Measurements from ENCODE around the gene ETFA.

ETFA gene

DNA sequence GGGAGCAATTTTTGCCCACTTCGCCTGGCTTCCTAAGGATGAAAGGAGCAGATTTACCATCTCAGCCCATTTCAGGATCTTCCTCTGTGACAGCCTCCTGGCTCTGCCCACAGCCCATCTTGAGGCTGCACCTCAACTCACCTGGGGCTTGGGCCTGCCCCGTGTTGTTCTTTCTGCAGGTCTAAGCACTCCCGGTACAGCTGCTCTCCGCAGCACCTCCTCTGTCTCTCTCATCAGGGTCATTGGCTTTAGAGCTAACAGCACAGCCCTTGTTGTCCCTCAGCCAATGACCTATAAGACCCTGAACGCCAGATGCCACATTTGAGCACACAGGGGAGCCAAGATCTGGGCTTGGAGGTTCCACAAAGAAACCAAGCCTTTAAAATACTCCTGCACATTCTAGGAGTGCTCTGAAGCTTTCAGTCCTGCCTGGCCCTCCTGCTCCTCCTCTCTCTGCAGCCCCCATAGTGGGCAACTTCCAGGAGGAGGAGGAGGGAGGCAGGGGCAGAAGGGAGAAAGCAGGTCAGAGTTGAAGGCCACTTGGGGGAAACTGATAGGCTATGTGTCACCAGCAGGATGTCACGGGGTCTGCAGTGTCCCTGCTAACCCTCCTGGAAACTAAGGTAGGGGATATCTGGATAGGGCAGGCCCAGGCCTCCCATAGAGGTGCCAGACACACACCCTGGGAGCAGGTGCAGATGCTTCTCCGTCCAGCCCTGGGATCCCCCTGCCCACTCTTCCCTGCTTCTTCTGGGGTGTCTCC lies 115.6 kb downstream of the ETFA start:
- no peak for DNase-seq (ENCODE audit: low read depth)

DNA sequence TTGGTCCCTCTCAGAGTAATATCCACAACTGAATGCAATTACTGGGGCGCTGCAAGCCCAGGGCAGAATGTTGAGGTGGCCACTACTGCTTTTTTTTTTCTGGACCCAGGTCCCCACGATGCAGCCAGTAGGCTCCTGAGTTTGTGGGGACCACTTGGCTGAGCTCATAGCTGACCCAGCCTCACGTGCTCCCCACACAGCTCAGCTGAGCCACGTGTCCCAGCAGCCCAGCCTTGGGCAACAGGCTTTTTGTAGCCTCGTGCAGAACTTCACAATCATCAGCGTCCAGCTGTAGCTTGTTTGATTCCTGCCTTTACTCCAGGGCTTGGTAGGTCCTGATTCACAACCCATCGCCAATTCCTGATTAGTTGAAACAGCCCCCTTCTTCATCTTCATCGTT lies 117.3 kb downstream of the ETFA start:
- no peak for DNase-seq (ENCODE audit: low read depth)

DNA sequence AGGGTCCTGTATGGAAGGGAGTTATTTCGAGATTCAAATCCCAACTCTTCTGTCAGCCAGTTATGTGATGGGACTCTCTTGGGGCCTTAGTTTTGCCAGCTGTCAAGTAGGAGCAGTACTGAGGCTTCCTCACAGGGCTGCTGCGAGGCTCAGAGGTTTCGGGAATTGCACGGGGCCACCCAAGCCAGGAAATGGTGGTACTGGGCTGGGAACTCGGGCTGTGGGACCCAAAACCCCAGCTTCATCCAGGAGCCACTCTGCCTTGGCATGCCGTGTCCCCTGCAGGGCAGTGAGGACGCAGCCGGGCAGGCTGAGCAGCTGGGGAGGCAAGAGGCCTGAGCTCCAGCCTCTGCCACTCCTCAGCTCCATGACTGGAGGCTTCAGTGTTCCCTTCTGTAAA lies 118.6 kb downstream of the ETFA start:
- no peak for DNase-seq (ENCODE audit: low read depth)

DNA sequence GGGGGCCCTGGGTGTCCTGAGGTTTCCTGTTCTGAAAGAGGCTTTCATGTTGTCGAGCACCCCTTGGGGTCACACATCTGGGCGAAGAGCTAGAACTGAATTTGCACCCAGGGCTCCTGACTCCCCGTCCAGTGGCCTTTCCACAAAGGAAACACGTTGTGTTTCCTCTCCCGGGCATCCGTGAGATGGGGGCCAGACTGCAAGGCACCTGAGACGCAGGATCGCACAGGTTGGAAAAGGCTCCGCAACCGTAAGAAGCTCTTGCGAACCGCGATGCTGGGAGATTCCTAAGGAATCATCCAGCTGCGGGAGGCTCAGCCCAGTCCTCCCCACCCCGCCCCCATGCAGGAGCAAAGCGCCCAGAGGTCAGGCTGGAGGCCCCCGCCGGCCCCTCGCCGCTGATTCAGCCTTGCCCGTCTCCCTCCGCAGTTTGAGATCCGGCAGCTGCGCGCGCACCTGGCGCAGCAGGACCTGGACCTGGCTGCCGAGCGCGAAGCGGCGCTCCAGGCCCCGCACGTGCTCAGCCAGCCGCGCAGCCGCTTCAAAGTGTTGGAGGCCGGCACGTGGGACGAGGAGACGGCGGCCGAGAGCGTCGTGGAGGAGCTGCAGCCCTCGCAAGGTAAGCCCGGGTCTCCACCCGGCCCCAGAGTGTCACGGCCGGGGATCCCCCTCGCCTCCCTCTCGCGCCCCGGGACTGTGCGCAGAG lies 119.6 kb downstream of the ETFA start:
- no peak for DNase-seq (ENCODE audit: low read depth)

DNA sequence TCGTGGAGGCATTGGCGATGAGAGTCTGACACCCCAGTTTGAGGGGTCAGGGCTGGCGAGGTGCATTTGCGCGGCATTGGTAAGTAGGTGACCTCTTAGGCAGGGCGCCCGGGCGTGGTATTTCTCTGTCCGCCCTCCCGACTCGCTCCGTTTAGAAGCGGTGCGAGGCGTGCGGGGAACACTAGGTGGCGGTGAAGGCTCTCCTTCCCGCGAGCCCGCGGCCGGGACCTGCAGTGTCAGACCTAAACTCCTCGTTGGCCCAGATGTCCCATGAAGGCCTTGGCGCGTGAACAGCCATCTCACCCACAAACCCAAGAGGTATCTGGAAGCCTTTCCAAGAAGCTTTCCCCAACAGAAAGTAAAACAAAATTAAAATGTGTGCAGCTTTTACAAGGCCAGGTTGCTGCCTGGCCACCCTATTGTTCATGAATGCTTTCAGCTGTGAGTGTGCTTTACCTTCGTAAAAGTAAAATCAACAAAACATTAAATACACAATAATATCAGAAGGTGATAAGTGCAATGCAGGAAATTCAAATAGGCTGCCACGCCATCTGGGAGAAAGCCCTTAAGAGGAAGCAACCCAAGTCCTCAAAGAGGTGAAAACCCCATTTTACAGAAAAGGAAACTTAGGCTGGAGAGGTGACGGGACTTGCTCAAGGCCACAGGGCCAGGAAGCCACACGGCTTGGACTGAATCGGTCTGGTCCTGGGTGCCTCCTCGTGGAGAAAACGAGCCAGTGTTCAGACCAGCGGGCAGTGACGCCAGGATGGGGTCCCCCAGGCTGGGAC lies 120.3 kb downstream of the ETFA start:
- DNase-seq (ENCODE audit: low read depth): peak; percentile 64

DNA sequence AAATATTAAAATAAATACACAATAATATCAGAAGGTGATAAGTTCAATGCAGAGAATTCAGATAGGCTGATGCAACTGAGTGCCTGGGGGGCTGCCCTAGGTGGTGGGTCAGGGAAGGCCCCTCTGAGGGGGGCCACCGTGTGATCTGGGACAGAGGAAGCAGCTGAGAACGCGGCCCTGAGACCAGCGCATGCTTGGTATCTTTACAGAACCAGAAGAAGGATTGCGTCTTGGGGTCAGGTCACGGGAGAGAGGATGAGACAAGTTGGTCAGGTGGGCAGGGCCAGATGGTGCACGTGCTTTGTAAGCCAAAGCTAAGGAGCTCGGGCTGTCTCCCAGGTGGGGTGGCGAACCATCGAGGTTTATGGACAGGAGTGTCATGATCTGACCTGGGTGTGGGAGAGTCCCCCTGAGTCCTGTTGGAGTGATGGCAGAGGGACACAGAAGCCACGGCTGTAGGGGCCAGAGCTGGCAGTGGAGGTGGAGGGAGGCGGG lies 121.2 kb downstream of the ETFA start:
- no peak for DNase-seq (ENCODE audit: low read depth)

DNA sequence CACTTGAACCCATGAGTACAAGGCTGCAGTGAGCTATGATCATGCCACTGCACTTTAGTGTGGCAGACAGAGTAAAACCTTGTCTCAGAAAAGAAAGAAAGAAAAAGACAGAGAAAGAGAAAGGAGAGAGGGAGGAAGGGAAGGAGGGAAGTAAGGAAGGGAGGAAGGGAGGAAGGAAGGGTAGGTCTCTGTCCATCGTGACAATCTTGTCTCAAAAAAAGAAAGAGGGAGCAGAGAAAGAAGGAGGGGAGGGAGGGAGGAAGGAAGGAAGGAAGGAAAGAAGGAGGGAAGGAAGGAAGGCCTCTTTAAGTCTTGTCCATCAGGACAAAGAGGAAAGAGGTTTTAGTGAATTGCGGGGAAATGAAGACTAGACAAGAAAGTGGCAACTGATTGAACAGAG lies 122.2 kb downstream of the ETFA start:
- no peak for DNase-seq (ENCODE audit: low read depth)

DNA sequence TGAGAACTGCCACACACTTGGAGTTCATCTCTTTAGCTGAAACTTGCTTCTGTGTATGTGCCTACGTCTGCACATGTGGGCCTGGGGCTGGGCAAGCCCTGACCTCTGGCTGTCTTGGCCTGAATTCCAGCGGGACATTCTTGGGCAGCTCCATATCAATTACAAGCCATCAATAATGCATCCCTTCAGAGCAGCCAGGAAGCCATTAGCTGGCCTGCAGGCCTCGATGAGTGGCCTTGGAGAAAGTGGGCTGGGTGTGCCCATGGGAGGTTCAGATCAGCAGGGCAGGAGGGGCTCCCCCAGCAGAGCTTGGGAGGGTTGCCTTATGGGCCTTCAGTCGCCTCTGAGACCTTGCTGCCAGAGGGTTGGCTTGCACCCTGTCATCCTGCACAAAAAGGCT lies 124.1 kb downstream of the ETFA start:
- DNase-seq (ENCODE audit: low read depth): no peak

DNA sequence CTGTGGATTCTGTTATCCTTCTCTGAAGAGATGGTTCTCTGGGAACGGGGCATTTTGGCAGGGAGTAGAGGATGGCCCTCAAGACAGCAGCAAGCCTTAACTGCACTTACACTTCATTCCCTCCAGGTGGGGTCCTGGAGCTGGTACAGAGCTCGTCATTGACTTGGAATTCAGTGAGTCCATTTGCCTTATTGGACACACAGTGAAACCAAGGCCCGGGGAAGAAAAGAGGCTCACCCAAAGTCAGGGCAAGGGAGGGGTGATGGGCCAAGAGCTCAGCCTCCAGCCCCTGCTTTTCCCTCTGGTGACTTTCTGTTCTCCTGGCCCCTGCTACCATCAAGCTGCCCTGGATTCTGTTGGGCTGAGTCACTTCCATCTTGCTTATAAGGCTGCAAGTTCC lies 125.6 kb downstream of the ETFA start:
- DNase-seq (ENCODE audit: low read depth): peak; percentile 50

DNA sequence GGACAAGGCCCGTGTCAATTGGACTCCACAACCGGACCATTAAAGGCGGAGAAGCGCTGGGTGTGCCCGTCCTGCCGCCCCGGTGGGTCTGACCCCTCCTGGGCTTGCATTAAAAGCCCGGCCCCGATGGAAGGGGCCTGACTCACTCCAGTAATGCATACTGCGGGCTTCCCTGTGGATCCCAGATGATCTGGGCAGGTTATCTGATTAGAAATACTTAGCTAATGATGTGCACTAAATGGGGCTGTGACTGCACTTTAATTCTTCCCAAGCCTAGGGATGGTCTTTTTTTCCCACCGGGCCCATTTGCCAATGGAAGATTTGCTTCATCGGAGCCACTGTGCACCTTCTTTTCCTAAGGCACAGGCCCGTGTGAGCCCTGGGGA lies 126.6 kb downstream of the ETFA start:
- no peak for DNase-seq (ENCODE audit: low read depth)

DNA sequence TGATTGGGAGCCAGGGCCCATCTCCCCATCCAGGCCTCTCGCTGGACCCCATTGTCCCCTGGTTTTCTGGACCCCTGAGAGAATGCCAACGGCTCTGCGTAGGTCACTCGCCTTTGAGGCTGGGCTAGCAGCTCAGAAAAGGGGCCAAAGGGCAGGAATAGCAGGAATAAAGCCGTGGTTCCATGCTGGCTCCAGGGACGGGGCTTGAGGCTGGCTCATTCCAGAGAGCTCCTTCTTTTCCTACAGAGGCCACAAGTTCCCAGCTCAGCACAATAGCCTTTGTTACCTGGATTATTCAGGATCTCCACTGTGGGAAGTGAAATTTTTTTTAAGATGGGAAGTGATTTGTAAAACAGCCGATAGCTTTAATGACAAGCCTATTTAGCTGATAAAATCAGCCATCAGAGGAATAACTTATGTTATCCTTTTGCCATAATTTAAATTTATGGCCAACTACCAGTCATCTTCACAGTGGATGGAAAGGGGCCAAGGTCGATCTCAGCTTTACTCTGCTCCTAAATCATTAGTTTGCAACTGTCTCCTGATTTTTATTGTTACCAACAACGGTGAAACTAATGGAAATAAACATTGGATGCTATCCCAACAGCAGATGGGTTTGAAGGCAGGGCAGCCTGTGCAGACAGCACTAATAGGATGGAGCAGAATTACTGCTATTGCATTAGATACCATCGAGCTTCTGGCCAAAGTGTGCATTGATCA lies 127.2 kb downstream of the ETFA start:
- no peak for DNase-seq (ENCODE audit: low read depth)

DNA sequence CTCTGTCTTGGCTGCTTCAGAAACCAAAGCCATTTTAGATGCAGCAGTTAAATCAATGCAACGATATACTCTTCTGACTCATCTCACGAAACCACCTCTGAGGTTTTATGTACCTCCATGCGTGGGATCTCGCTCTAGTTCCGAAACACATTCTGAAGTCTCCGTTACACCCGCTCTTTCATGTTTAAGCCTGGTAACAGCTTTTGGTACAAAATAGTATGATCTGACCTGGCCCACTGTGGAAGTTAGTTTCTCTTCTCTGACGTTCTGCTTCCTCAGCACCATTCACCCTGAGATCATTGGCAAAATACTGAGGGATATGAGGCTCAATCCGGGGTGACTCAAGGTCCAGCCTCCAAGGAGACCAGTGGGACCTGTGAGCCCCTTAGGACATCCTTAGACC lies 129.6 kb downstream of the ETFA start:
- no peak for DNase-seq (ENCODE audit: low read depth)

DNA sequence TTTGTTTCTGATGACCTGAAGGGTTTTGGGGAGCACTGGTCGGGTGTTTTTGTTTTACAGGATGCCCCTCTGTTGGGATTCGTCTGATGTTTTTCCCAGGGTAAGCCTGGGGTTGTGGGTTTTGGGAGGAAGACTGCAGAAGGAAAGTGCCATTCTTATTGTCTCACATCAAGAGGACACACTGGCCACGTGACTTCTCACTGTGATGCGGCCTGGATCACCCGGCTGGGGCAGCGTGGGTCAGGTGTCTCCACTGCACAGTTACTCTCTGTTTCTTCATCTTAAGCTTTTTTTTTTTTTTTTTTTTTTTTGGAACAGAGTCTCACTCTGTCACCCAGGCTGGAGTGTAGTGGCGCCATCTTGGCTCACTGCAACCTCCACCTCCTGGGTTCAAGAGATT lies 130.9 kb downstream of the ETFA start:
- DNase-seq (ENCODE audit: low read depth): no peak

DNA sequence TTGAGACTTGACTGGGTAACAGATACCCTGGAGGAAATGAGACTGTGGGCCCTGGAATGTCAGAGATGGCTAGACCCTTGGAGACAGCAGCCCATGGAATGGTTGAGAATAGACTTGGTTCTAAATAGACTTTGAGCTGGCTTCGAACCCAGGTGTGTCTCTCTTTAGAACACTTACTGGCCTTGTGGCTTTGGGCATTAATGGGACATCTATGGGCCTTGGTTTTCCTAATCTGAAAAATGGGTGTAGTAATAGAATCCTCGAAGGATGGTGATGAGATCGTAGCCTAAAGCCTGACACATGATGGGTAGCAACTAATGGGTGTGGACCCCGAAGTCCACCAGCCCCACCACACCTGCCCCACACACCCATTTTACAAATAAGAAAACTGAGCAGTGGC lies 132.2 kb downstream of the ETFA start:
- no peak for DNase-seq (ENCODE audit: low read depth)

DNA sequence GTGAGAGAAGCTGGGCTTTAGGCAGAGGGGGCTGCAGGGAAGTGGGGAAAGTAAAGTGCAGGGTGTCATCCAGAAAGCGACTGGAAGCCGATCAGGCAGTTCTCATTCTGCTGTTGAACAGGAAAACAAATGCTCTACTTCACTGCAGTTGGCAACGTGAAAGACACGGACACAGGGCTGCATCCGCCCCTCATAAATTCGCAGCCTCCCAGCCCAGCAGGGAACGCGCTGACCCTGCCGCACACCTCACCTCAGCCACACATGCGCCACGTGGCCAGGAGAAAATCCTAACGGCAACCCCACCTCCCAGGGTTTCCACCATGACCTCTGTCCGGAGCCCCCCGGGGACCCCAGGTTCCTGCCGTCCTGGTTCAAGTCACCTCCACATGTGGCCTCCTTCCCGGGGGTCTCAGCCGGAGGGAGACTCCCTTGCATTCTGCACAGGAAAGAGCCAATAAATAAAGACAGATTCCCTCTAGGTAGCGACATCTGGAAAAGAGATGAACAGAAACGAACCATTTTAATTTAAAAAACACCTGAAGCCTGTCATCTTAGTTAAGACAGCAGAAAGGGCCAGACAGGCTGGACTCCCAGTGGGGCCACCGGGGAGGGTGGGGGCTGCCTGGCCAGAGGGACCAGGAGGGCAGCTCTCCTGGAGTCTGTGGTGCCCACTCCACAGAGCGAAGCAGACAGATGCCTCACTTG lies 132.8 kb downstream of the ETFA start:
- DNase-seq (ENCODE audit: low read depth): no peak

DNA sequence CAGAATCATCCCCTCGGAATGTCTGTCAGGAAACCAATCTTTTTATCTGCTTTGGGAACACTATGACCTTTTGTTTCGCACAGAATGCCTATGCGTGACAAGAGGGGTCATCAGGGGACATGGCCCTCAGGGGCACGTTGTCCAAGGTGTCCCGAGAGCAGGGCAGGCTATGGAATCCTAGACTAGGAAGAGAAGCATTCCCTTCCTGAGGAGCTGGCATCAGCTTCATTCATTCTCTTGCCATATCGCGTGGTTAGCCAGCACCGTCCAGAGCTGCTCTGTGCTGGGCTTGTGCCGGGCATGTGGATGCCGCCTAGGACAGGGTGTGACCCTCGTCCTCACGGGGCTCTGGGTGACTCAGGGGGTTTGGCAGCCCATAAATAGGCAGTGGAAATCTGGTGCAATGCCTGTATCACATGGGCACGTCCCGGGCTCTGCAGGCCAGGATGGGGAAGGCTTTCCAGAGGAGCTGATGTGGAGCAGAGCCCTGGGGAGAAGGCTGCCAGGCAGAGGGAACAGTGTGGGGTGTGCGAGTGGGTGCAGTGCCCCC lies 133.7 kb downstream of the ETFA start:
- peak; percentile 92 for DNase-seq (ENCODE audit: low read depth)

DNA sequence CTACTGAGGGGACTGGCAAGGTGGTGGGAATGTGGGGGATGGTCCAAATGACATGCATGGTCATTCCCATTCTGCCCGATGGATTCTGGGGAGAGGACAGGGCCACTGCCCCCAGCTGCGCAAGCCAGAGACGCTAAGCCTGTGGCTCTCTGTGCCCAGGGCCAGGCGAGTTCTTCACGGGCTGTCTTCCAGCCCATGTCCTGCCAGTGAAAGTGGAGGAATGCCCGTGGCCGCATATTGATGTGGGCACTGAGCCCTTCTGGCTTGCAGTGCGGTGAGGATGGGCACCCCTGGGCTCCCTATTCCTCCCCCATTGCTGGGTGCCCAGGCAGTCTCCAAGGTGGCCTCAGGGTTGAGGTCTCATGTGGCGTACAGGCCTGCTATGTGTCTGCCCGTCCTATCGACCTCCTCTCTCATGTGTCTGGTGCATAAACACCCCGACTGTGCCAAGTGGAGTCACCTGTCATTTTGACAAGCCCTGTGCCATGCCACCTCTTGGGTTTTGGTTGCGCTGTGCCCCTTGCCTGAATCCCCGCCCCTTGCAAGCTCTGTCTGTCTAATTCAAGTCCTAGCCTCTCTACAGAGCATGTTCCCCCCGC lies 134.7 kb downstream of the ETFA start:
- DNase-seq (ENCODE audit: low read depth): no peak

DNA sequence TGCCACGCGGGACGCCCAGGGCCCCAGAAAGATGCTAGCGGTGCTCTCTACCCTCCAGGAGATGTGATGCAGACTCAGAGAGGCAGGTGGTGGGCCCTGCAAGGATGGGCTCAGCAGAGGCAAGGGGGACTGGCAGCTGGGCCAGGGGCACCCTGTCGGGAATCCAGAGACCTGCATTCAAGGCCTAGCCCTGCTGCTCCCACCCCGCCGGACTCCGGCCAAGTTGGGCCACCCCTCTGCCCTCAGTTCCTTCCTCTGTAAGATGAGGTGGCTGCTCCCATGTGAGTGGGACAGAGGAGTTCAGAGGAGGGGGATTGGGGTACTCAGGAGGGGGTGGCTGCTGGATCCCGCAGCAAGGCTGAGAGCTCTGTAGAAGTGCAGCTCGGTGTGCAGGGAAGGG lies 135.2 kb downstream of the ETFA start:
- DNase-seq (ENCODE audit: low read depth): no peak

DNA sequence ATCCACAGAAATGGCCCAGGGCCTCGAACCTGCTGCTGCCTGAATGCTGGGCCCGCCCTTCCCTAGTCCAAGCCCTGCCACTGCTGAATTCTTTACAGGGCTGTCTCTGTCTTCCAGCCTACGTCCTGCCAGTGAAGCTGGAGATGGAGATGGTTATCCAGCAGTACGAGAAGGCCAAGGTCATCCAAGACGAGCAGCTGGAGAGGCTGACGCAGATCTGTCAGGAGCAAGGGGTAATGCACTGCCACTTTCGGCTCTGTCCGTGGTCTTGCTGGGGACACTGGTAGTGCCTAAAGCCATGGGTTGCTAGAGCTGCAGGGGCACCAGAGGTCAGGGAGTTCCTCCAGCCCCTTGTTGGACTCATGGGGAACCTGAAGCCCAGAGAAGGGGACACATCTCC lies 135.8 kb downstream of the ETFA start:
- no peak for DNase-seq (ENCODE audit: low read depth)

DNA sequence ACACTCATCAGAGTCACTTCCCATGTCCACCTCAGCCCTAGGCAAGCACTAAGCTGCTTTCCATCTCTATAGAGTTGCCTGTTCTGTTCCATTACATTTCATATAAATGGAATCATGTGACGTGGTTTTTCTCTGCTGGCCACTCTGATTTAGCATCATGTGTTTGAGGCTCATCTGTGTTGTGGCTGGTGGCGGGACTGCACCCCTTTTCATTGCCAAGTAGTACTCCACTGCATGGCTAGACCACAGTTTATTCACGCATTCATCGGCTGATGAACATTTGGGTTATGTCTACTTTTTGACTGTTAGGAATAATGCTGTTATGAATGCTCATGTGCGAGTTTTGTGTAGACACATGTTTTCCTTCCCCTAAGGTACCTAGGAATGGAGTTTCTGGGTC lies 136.6 kb downstream of the ETFA start:
- DNase-seq (ENCODE audit: low read depth): no peak

DNA sequence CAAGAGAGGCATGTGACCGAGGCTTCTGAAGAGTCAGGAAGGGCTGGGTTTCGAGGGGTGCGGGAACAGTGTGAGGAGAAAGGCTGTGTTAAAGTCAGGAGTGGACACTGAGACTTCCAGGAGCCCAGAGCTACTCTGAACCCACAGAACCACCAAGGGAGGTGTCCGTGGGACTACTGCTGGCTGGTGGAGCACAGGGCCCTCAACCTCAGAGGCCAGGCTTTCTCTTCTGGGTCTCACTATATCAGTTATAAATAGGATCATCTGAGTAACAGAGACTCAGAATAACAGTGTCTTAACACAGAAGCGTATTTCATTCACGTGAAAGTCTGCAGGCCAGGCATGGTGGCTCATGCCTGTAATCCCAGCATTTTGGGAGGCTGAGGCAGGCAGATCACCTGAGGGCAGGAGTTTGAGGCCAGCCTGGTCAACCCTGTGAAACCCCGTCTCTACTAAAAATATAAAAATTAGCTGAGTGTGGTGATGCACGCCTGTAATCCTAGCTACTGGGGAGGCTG lies 137.9 kb downstream of the ETFA start:
- no peak for DNase-seq (ENCODE audit: low read depth)

All from fibroblast of gingiva (primary cell).